ENCODE measurements around the gene KIF18B. TPM values are rescaled to one million over a fixed set of nuclear protein-coding genes. Genes with fewer than 3 reads are reported as not detected.

The KIF18B gene
- total and polyA plus RNA-seq, 10 of the 15 experiments (the other 5 are each of a cell fraction or from before 2014, with no cell fraction given), result 2.8 to 46.2 (median 20.5) TPM

GRCh38 chr17:44887016-44887415, 60.6 kb downstream of the KIF18B start:
- WGBS (ENCODE audit: insufficient coverage, insufficient replicate concordance, low lambda C conversion rate, missing lambda C conversion rate), result 78% methylated on average over 1 of the region's 1 CpG
- FAIRE-seq (no peak), DNase-seq (ENCODE audit: low read depth, low spot score) (no peak), ATAC-seq (no peak)
- H3K4me2 ChIP-seq (ENCODE audit: control insufficient read depth, insufficient read depth), result no peak overlapping the region
- CTCF ChIA-PET, result no interaction called here
- intact Hi-C loops (cut with micrococcal nuclease; ENCODE audit: unreplicated experiment), result no loop called here
- H2AFZ ChIP-seq (ENCODE audit: control insufficient read depth, low read depth, low read length), result no peak overlapping the region
- no peak overlapping the region for H3K9ac ChIP-seq (ENCODE audit: control insufficient read depth, insufficient read depth, low read length)
- peaks cover 8% of the 10 kb centered on the region; the same call in 1 of the 2 replicates for H3K4me1 ChIP-seq (ENCODE audit: control insufficient read depth, insufficient read depth, low read length)
- H3K4me3 ChIP-seq, result no peak overlapping the region
- peaks cover 22% of the 10 kb centered on the region for H3K79me2 ChIP-seq (ENCODE audit: control insufficient read depth, insufficient read depth, low read length)
- in situ Hi-C loops (cut with MboI), result no loop called here
- POLR2A ChIA-PET, result interaction anchor here (0.6 kb wide), 1 partner anchor 50 kb away, joined by 3 read pairs; no protein-coding TSS in a partner anchor
- SMC1A ChIA-PET (ENCODE audit: uncharacterized antibody, unreplicated experiment), result no interaction called here
- RAD21 ChIA-PET (ENCODE audit: unreplicated experiment), result no interaction called here
- peaks cover 12 to 36% of the 10 kb centered on the region in 2 experiments for H3K36me3 ChIP-seq (ENCODE audit: control insufficient read depth in 2 of 2, insufficient read depth in 2 of 2, low read length in 1 of 2)
- H3K27me3 ChIP-seq (replicated peaks in 1 of 2; ENCODE audit: control insufficient read depth in 2 of 2, insufficient read depth in 2 of 2, low read length in 1 of 2), result no peaks in the 10 kb centered on the region
- TF ChIP-seq E2F4 (IDR thresholded peaks at IDR 0.05; ENCODE audit: low read depth, low read length) (no peak), ZNF384 (IDR thresholded peaks at IDR 0.05; ENCODE audit: borderline replicate concordance, low read depth, low read length) (no peak), MAX (IDR thresholded peaks at IDR 0.05; ENCODE audit: low read depth, low read length) (no peak), ZSCAN29 (IDR thresholded peaks at IDR 0.05) (no peak)
- no TSS peak for BruUV-seq (replicated peaks)
- H3K27ac ChIP-seq (ENCODE audit: control insufficient read depth, insufficient read depth), result no peak overlapping the region
- H4K20me1 ChIP-seq (ENCODE audit: control insufficient read depth, insufficient read depth), result peaks cover 2% of the 10 kb centered on the region; the same call in 1 of the 2 replicates
- no peaks in the 10 kb centered on the region for H3K9me3 ChIP-seq (replicated peaks; ENCODE audit: control insufficient read depth, insufficient read depth, low read length)

GRCh38 chr17:44884941-44885340, 62.6 kb downstream of the KIF18B start:
- POLR2A ChIA-PET, result interaction anchor here (1.3 kb wide), 1 partner anchor 14 kb away, joined by 4 read pairs; the partner anchor contains the start of gene EFTUD2

More at GRCh38 chr17:44884941-44885340, 62.6 kb downstream of the KIF18B start:
- H2AFZ ChIP-seq (ENCODE audit: control insufficient read depth, low read depth, low read length), result no peak overlapping the region
- H3K27ac ChIP-seq (ENCODE audit: control insufficient read depth, insufficient read depth), result no peak overlapping the region
- peaks cover 13% of the 10 kb centered on the region for H3K79me2 ChIP-seq (ENCODE audit: control insufficient read depth, insufficient read depth, low read length)
- FAIRE-seq, result no peak
- no TSS peak for BruUV-seq (replicated peaks)
- no peaks in the 10 kb centered on the region for H3K27me3 ChIP-seq (replicated peaks in 1 of 2; ENCODE audit: control insufficient read depth in 2 of 2, insufficient read depth in 2 of 2, low read length in 1 of 2)
- H4K20me1 ChIP-seq (ENCODE audit: control insufficient read depth, insufficient read depth), result peaks cover 2% of the 10 kb centered on the region; the same call in 1 of the 2 replicates
- ChIA-PET CTCF (interaction anchor here (1.1 to 1.2 kb wide), 2 partner anchors 20 to 104 kb away, joined by 3 read pairs; no protein-coding TSS in a partner anchor), SMC1A (ENCODE audit: uncharacterized antibody, unreplicated experiment) (interaction anchor here (0.7 to 1.5 kb wide), 3 partner anchors 9 to 14 kb away, joined by 3 to 6 read pairs (median 4); no protein-coding TSS in a partner anchor), RAD21 (ENCODE audit: unreplicated experiment) (no interaction called here)
- intact Hi-C loops (cut with micrococcal nuclease; ENCODE audit: unreplicated experiment) (no loop called here), in situ Hi-C loops (cut with MboI) (no loop called here)
- H3K9me3 ChIP-seq (replicated peaks; ENCODE audit: control insufficient read depth, insufficient read depth, low read length), result no peaks in the 10 kb centered on the region
- TF ChIP-seq TCF7 (IDR thresholded peaks at IDR 0.05; ENCODE audit: borderline replicate concordance) (no peak), SRF (IDR thresholded peaks at IDR 0.05; ENCODE audit: low read depth in 2 of 2, low read length in 2 of 2) (no peak)
- H3K36me3 ChIP-seq (ENCODE audit: control insufficient read depth in 2 of 2, insufficient read depth in 2 of 2, low read length in 1 of 2), result peaks cover 13 to 37% of the 10 kb centered on the region in 2 experiments
- no peak overlapping the region for H3K4me3 ChIP-seq
- DNase-seq (ENCODE audit: low read depth, low spot score), result no peak
- peaks cover 8% of the 10 kb centered on the region; the same call in 1 of the 2 replicates for H3K4me1 ChIP-seq (ENCODE audit: control insufficient read depth, insufficient read depth, low read length)
- H3K9ac ChIP-seq (ENCODE audit: control insufficient read depth, insufficient read depth, low read length), result no peak overlapping the region
- ATAC-seq, result no peak
- 100% methylated on average over 2 of the region's 2 CpGs for WGBS (ENCODE audit: insufficient coverage, insufficient replicate concordance, low lambda C conversion rate, missing lambda C conversion rate)
- no peak overlapping the region for H3K4me2 ChIP-seq (ENCODE audit: control insufficient read depth, insufficient read depth)

All from GM12878 (cell line).